Esophagus squamous epithelium (tissue), 5 donors: ENCODE measurements around the gene CTCF. TPM values are rescaled to one million over a fixed set of nuclear protein-coding genes. Genes with fewer than 3 reads are reported as not detected.
A peak's percentile ranks its signal among the peaks of the same experiment; 100 is the strongest.

Experiments
- DNase-seq: peaks from one replicate; lab custom pipeline; 2025; lab: John Stamatoyannopoulos, UW
- H3K27ac ChIP-seq, 4 donors: fragments of 200-600 bp; sonication (generic); one replicate each; pipeline ENCODE4 v1.5.1; 2016 to 2019; ENCODE audit warnings: mild to moderate bottlenecking in 1 of 4
- H3K27me3 ChIP-seq, 4 donors: fragments of 200-600 bp; sonication (generic); 1 replicate in 3 of 4; 2 replicates in 1 of 4; pipeline versions ENCODE4 v1.5.1 to v1.6.0; 2017 to 2021; ENCODE audit warnings: antibody characterized with exemption in 1 of 4
- H3K36me3 ChIP-seq, 3 donors: fragments of 200-600 bp; sonication (generic); one replicate each; pipeline ENCODE4 v1.5.1; 2016 to 2019
- H3K4me1 ChIP-seq, 3 donors: fragments of 200-600 bp; sonication (generic); one replicate each; pipeline ENCODE4 v1.5.1; 2017 to 2019
- H3K4me3 ChIP-seq, 4 donors: fragments of 200-600 bp; sonication (generic); 1 replicate in 3 of 4; 2 replicates in 1 of 4; pipeline ENCODE4 v1.5.1; 2016 to 2019; ENCODE audit warnings: mild to moderate bottlenecking in 2 of 4, moderate library complexity in 1 of 4
- H3K9me3 ChIP-seq, 3 donors: fragments of 200-600 bp; sonication (generic); one replicate each; pipeline ENCODE4 v1.5.1; 2016 to 2019
- CTCF ChIP-seq, 6 experiments: fragments of 450-650 bp in 4 of 6; fragments of 200-600 bp in 2 of 6; sonication (generic) in 2 of 6; IDR thresholded peaks; one replicate each; pipeline ENCODE4 v1.5.1; 2016 to 2019; ENCODE audit warnings: antibody characterized with exemption in 6 of 6, mild to moderate bottlenecking in 4 of 6, moderate library complexity in 4 of 6
- POLR2A ChIP-seq, 4 donors: fragments of 450-650 bp; IDR thresholded peaks; one replicate each; pipeline ENCODE4 v1.6.1; 2017; ENCODE audit warnings: antibody characterized with exemption in 4 of 4, mild to moderate bottlenecking in 4 of 4, moderate library complexity in 3 of 4
- WGBS, 2 donors: methylation state at CpG; one replicate each; pipeline ENCODE4 v1.1.5; 2018; 5-methylcytosine and 5-hydroxymethylcytosine counted together
- intact Hi-C: fragments of 100-400 bp; cut with DNase I; formaldehyde crosslinking; loops from one replicate; pipeline ENCODE4 v1.15.0; 2022
- small RNA-seq, 4 donors: library from RNA; depleted of rRNA; stranded (forward); fragments of <200 nt; gene quantifications; one replicate each; pipeline ENCODE3, GENCODE V24; 2016
- total RNA-seq, 4 donors: library from RNA; depleted of rRNA; stranded (reverse); fragments of >200 nt; gene quantifications; one replicate each; pipeline ENCODE4 v1.1.0, GENCODE V29; 2016
- donor health status: DM: yes; HTN: yes; CAD: no.

CTCF gene
- total RNA-seq, 4 donors from 2014 or later = 29.9 to 35.5 (median 33.5) TPM

GRCh38 chr16:67679935-67680897 is 117.9 kb downstream of the CTCF start:
- no peaks in the 10 kb centered on the region for H3K27me3 ChIP-seq
- TF ChIP-seq CTCF (IDR thresholded peaks at IDR 0.05) = no peak
- no peak for TF ChIP-seq POLR2A (IDR thresholded peaks at IDR 0.05)
- intact Hi-C loops = loop anchor here (10.0 kb wide), 1 partner anchor 135 kb away; no protein-coding TSS in a partner anchor
- no peak for DNase-seq
- no peaks in the 10 kb centered on the region for H3K9me3 ChIP-seq
- H3K36me3 ChIP-seq = peaks cover 0 to 58% (median 3%) of the 10 kb centered on the region in 3 donors
- peaks cover 17 to 57% (median 30%) of the 10 kb centered on the region in 3 donors for H3K4me1 ChIP-seq
- no peak overlapping the region for H3K27ac ChIP-seq
- H3K4me3 ChIP-seq = no peak overlapping the region
- WGBS, 2 donors = 90 to 91% methylated on average over 10 of the region's 10 CpGs

GRCh38 chr16:67683767-67684166 is 121.4 kb downstream of the CTCF start:
- TF ChIP-seq CTCF (IDR thresholded peaks at IDR 0.05) (no peak), POLR2A (IDR thresholded peaks at IDR 0.05) (no peak)
- DNase-seq = no peak
- Histone ChIP-seq H3K27ac (peak overlapping the region; percentile 36 to 80 (median 52)), H3K27me3 (no peaks in the 10 kb centered on the region), H3K4me3 (no peak overlapping the region), H3K36me3 (peaks cover 0 to 60% (median 5%) of the 10 kb centered on the region in 3 donors), H3K4me1 (peaks cover 11 to 37% (median 12%) of the 10 kb centered on the region in 3 donors), H3K9me3 (no peaks in the 10 kb centered on the region)
- intact Hi-C loops = no loop called here
- 83 to 94% methylated on average over 4 of the region's 4 CpGs for WGBS, 2 donors

GRCh38 chr16:67685388-67686112 is 123.2 kb downstream of the CTCF start:
- H3K36me3 ChIP-seq = peaks cover 0 to 46% (median 5%) of the 10 kb centered on the region in 3 donors
- 76 to 86% methylated on average over 15 to 16 of the region's 17 CpGs for WGBS, 2 donors
- H3K9me3 ChIP-seq = no peaks in the 10 kb centered on the region
- H3K4me3 ChIP-seq = no peak overlapping the region
- H3K27me3 ChIP-seq = no peaks in the 10 kb centered on the region
- H3K4me1 ChIP-seq = peaks cover 11 to 35% (median 12%) of the 10 kb centered on the region in 3 donors
- no peak for DNase-seq
- intact Hi-C loops = no loop called here
- peak overlapping the region; percentile 44 to 80 (median 66) for H3K27ac ChIP-seq
- TF ChIP-seq CTCF (IDR thresholded peaks at IDR 0.05) = no peak
- TF ChIP-seq POLR2A (IDR thresholded peaks at IDR 0.05) = no peak

Small RNA genes within 50 kb of the gene (small RNA-seq; reads per million reads assigned to genes)
- gene AC027682.3 = 0 reads per million in 4 donors

Other genes starting within 250 kb of the CTCF start
- under 1 TPM in 1 of 4 donors, not detected in 3; 0.09 TPM for gene KCTD19, start 235.8 kb upstream of the CTCF start, total RNA-seq
- not detected for gene LRRC36, start 235.7 kb upstream of the CTCF start, total RNA-seq
- 10 to 100 TPM in 2 of 4 donors, 1 to 10 TPM in 2; 3.0 to 26.2 (median 8.2) TPM for gene TPPP3, start 169.0 kb upstream of the CTCF start, total RNA-seq
- gene ZDHHC1, start 146.0 kb upstream of the CTCF start, total RNA-seq = 10 to 100 TPM in 1 of 4 donors, 1 to 10 TPM in 3; 2.5 to 11.1 (median 3.8) TPM
- 10 to 100 TPM in 1 of 4 donors, 1 to 10 TPM in 3; 2.1 to 13.0 (median 6.7) TPM for gene HSD11B2, start 131.4 kb upstream of the CTCF start, total RNA-seq
- gene ATP6V0D1, start 81.4 kb upstream of the CTCF start, total RNA-seq = 100 to 1,000 TPM in 3 of 4 donors, 10 to 100 TPM in 1; 99.4 to 158 (median 131) TPM
- not detected for gene AGRP, start 79.0 kb upstream of the CTCF start, total RNA-seq
- 10 to 100 TPM in 3 of 4 donors, 1 to 10 TPM in 1; 6.6 to 24.0 (median 15.6) TPM for gene RIPOR1, start 33.7 kb upstream of the CTCF start, total RNA-seq
- 1 to 10 TPM in 2 of 4 donors, under 1 TPM in 2; 0.64 to 3.1 (median 1.6) TPM for gene CARMIL2, start 82.6 kb downstream of the CTCF start, total RNA-seq
- gene ACD, start 97.7 kb downstream of the CTCF start, total RNA-seq = 10 to 100 TPM in 2 of 4 donors, 1 to 10 TPM in 2; 5.7 to 18.7 (median 8.8) TPM
- 1 to 10 TPM; 1.1 to 2.3 (median 2.1) TPM for gene PARD6A, start 98.4 kb downstream of the CTCF start, total RNA-seq
- 10 to 100 TPM in 3 of 4 donors, 1 to 10 TPM in 1; 6.1 to 12.9 (median 12.2) TPM for gene ENKD1, start 104.2 kb downstream of the CTCF start, total RNA-seq
- 1 to 10 TPM in 3 of 4 donors, not detected in 1; 1.1 to 3.1 (median 2.4) TPM for gene C16orf86, start 104.3 kb downstream of the CTCF start, total RNA-seq
- gene GFOD2, start 156.8 kb downstream of the CTCF start, total RNA-seq = 10 to 100 TPM; 26.1 to 63.3 (median 37.3) TPM
- gene RANBP10, start 244.0 kb downstream of the CTCF start, total RNA-seq = 10 to 100 TPM in 2 of 4 donors, 1 to 10 TPM in 2; 6.4 to 12.9 (median 10.8) TPM
- gene TSNAXIP1, start 244.4 kb downstream of the CTCF start, total RNA-seq = under 1 TPM; 0.15 to 0.97 (median 0.72) TPM